HepG2 (cell line): Measurements from ENCODE around the gene CAMK2G. TPM values are rescaled to one million over a fixed set of nuclear protein-coding genes. Genes with fewer than 3 reads are reported as not detected.
"Not testable (repeated sequence)": the region's sequence is repeated elsewhere in the genome, so short reads cannot be mapped to it uniquely, and the experiment has no call there.

ENCODE experiments used
- ATAC-seq: fragments of 200-7000 bp; cut with Tn5 transposase; 3 replicates; pipeline ENCODE4 v1.9.1; 2020; ENCODE audit warnings: mild to moderate bottlenecking, moderate library complexity
- BruUV-seq: library from RNA; stranded (reverse); fragments of 400-500 nt; replicated peaks from 2 replicates; lab custom pipeline; 2021; lab: Mats Ljungman, UMichigan
- CTCF ChIA-PET: fragments of 300-600 bp; formaldehyde crosslinking; extraction: SDS; loops from one replicate; lab custom pipeline; 2021; ENCODE audit warnings: low total read pairs, inconsistent platforms, low intra/inter-chr PET ratio; lab: Yijun Ruan, JAX
- POLR2A ChIA-PET: fragments of 350-600 bp; sonication (Branson Sonifier 250); formaldehyde crosslinking; loops from one replicate; lab custom pipeline; 2020; ENCODE audit warnings: antibody characterized with exemption, inconsistent platforms; lab: Yijun Ruan, JAX
- DNase-seq: peaks from one replicate; pipeline ENCODE4 v3.0.0-alpha.2; 2015; ENCODE audit warnings: low spot score
- FAIRE-seq: peaks from 3 replicates; lab custom pipeline; 2011; peaks lifted over from hg19 to GRCh38; lab: Jason Lieb, UNC
- H2AFZ ChIP-seq: one replicate; pipeline ENCODE4 v1.6.1; 2011; ENCODE audit warnings: low read length, inconsistent platforms
- H3K27ac ChIP-seq: fragments of 300-600 bp; 3 replicates; pipeline ENCODE4 v1.8.0; 2011; ENCODE audit warnings: mixed run types, mild to moderate bottlenecking, mixed read lengths, low read length, inconsistent platforms; ENCODE audit not compliant: insufficient read depth; ENCODE audit errors: extremely low read length
- H3K27me3 ChIP-seq, 2 experiments: fragments of 200-600 bp in 1 of 2; 2 replicates in 1 of 2; 3 replicates in 1 of 2; pipeline versions ENCODE4 v1.6.0 to v1.8.0; 2011; ENCODE audit warnings: low read length in 2 of 2, mild to moderate bottlenecking in 2 of 2, moderate library complexity in 2 of 2, inconsistent platforms in 1 of 2; ENCODE audit not compliant: insufficient read depth in 2 of 2, control insufficient read depth in 1 of 2
- H3K36me3 ChIP-seq, 2 experiments: fragments of 200-600 bp in 1 of 2; replicated peaks in 1 of 2; 2 replicates in 1 of 2; 3 replicates in 1 of 2; pipeline versions ENCODE4 v1.5.1 to v1.8.0; 2011; ENCODE audit warnings: low read length in 2 of 2, inconsistent platforms in 1 of 2; ENCODE audit not compliant: insufficient read depth in 2 of 2, control insufficient read depth in 1 of 2
- H3K4me1 ChIP-seq: 2 replicates; pipeline ENCODE4 v1.5.1; 2012; ENCODE audit warnings: low read length, inconsistent platforms; ENCODE audit not compliant: insufficient read depth
- H3K4me2 ChIP-seq: 2 replicates; pipeline ENCODE4 v1.6.0; 2011; ENCODE audit warnings: low read depth, low read length, inconsistent platforms
- H3K4me3 ChIP-seq, 3 experiments: fragments of 200-600 bp in 1 of 3; sonication (generic), shearing (Covaris generic) in 1 of 3; replicated peaks in 1 of 3; 2 replicates each; pipeline ENCODE4 v1.5.1; 2011 to 2016; ENCODE audit warnings: low read length in 3 of 3, inconsistent platforms in 2 of 3, low read depth in 2 of 3, mild to moderate bottlenecking in 2 of 3, control low read depth in 1 of 3, mixed read lengths in 1 of 3; ENCODE audit not compliant: insufficient read depth in 1 of 3
- H3K79me2 ChIP-seq: one replicate; pipeline ENCODE4 v1.6.1; 2011; ENCODE audit warnings: low read length, inconsistent platforms; ENCODE audit not compliant: insufficient read depth
- H3K9ac ChIP-seq: 2 replicates; pipeline ENCODE4 v1.6.0; 2011; ENCODE audit warnings: mild to moderate bottlenecking, low read depth, low read length, inconsistent platforms; ENCODE audit not compliant: insufficient read depth
- H3K9me3 ChIP-seq: 2 replicates; pipeline ENCODE4 v1.5.1; 2012; ENCODE audit warnings: mild to moderate bottlenecking, low read length
- H4K20me1 ChIP-seq: 2 replicates; pipeline ENCODE4 v1.6.0; 2011; ENCODE audit warnings: inconsistent platforms, mild to moderate bottlenecking, low read length, moderate library complexity; ENCODE audit not compliant: insufficient read depth
- ELF3 ChIP-seq: IDR thresholded peaks from 2 replicates; pipeline ENCODE4 v1.6.1; 2016; ENCODE audit warnings: missing genetic modification reagents, missing compliant biosample characterization
- ELF4 ChIP-seq: sonication (generic); formaldehyde crosslinking; IDR thresholded peaks from 2 replicates; pipeline ENCODE4 v1.5.0; 2020; ENCODE audit warnings: missing genetic modification reagents, mild to moderate bottlenecking, moderate library complexity, borderline replicate concordance
- ESRRA ChIP-seq: sonication (generic); formaldehyde crosslinking; IDR thresholded peaks from 2 replicates; pipeline ENCODE4 v1.5.1; 2020; ENCODE audit warnings: mild to moderate bottlenecking, low read depth, missing genetic modification reagents
- FOXA1 ChIP-seq, 2 experiments: fragments of 450-650 bp in 1 of 2; sonication (generic) in 1 of 2; formaldehyde crosslinking in 1 of 2; IDR thresholded peaks; 2 replicates each; pipeline versions ENCODE4 v1.4.0 to v1.6.1; 2016 to 2020; ENCODE audit warnings: missing genetic modification reagents in 1 of 2
- HDAC6 ChIP-seq: fragments of 200-600 bp; sonication (generic); IDR thresholded peaks from 2 replicates; pipeline ENCODE4 v1.7.0; 2017; ENCODE audit warnings: mild to moderate bottlenecking, antibody characterized with exemption, low read length, low read depth
- SNAPC2 ChIP-seq: sonication (generic); formaldehyde crosslinking; IDR thresholded peaks from 2 replicates; pipeline ENCODE4 v1.8.1; 2022; ENCODE audit warnings: mild to moderate bottlenecking, missing genetic modification reagents
- WGBS: methylation state at CpG from one replicate; pipeline ENCODE4 v1.1.6; 2017; ENCODE audit warnings: low lambda C conversion rate; 5-methylcytosine and 5-hydroxymethylcytosine counted together
- in situ Hi-C: cut with HindIII; loops from 2 replicates; pipeline ENCODE4 v1.10.0; 2017; ENCODE audit warnings: low pct_unique_long_range_greater_than_20kb; ENCODE audit not compliant: extremely low pct_ligation_motif_present
- intact Hi-C: fragments of 100-400 bp; cut with micrococcal nuclease; formaldehyde crosslinking; loops from one replicate; pipeline ENCODE4 v1.10.0; 2022; ENCODE audit not compliant: unreplicated experiment
- polyA plus RNA-seq, 8 experiments: library from polyadenylated mRNA; depleted of rRNA in 3 of 8; stranded (reverse) in 7 of 8; unstranded in 1 of 8; fragments of >200 nt; fragmentation: Illumina TruSeq in 4 of 8; extraction: Trizol in 4 of 8; gene quantifications; 2 replicates each; pipeline versions ENCODE4 v1.2.1 to v1.2.3, GENCODE V29; 2011 to 2016; ENCODE audit warnings: low read depth in 4 of 8, missing spikeins in 1 of 8, mixed read lengths in 1 of 8; ENCODE audit not compliant: insufficient read depth in 1 of 8
- total RNA-seq, 5 experiments: library from RNA; depleted of rRNA; stranded (reverse); fragments of >200 nt; fragmentation: Illumina TruSeq; extraction: Trizol; gene quantifications; 2 replicates each; pipeline ENCODE4 v1.2.3, GENCODE V29; 2016; ENCODE audit warnings: low read depth in 1 of 5
- TF ChIP-seq, protein P1 (sequence below): sonication (generic); formaldehyde crosslinking; IDR thresholded peaks from 2 replicates; pipeline ENCODE4 v1.4.0; 2020; ENCODE audit warnings: mild to moderate bottlenecking, missing genetic modification reagents, borderline replicate concordance
- TF ChIP-seq, protein P2 (sequence below): IDR thresholded peaks from 2 replicates; pipeline ENCODE4 v1.6.1; 2016; ENCODE audit warnings: low read depth

Gene CAMK2G
- total and polyA plus RNA-seq, 2 of the 13 experiments (the other 11 are each of a cell fraction or from before 2014, with no cell fraction given): 15.9 to 18.8 TPM

DNA sequence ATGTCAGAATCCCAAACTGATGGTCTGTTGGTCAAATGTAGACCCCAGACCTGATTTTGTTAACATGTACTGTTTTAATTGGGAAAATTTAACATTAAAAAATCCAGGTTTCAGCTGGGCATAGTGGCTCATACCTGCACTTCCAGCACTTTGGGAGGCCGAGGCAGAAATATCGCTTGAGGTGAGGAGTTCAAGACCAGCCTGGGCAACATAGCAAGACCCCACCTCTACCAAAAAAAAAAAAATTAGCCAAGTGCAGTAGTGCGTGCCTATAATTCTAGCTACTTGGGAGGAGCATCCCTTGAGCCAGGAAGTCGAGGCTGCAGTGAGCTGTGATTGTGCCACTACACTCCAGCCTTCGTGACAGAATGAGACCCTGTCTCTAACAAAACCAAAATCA, 15.9 kb upstream of the CAMK2G start:
- ATAC-seq (no peak), FAIRE-seq (no peak), DNase-seq (no peak)
- no peak overlapping the region for H3K4me3 ChIP-seq
- H3K9ac ChIP-seq: no peak overlapping the region
- in situ Hi-C loops (no loop called here), intact Hi-C loops (no loop called here)
- peaks cover 34% of the 10 kb centered on the region for H3K4me1 ChIP-seq
- no peak overlapping the region for H2AFZ ChIP-seq
- H4K20me1 ChIP-seq: no peaks in the 10 kb centered on the region
- TF ChIP-seq, protein P1, sequence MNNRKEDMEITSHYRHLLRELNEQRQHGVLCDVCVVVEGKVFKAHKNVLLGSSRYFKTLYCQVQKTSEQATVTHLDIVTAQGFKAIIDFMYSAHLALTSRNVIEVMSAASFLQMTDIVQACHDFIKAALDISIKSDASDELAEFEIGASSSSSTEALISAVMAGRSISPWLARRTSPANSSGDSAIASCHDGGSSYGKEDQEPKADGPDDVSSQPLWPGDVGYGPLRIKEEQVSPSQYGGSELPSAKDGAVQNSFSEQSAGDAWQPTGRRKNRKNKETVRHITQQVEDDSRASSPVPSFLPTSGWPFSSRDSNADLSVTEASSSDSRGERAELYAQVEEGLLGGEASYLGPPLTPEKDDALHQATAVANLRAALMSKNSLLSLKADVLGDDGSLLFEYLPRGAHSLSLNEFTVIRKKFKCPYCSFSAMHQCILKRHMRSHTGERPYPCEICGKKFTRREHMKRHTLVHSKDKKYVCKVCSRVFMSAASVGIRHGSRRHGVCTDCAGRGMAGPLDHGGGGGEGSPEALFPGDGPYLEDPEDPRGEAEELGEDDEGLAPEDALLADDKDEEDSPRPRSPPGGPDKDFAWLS: no peak
- TF ChIP-seq ELF4 (no peak), HDAC6 (no peak), SNAPC2 (CRISPR knock-in tag) (no peak), ELF3 (no peak), ESRRA (CRISPR knock-in tag) (no peak), FOXA1 (IDR thresholded peaks at IDR 0.05) (no peak), FOXA1 (CRISPR knock-in tag; IDR thresholded peaks at IDR 0.05) (no peak)
- TF ChIP-seq, protein P2, sequence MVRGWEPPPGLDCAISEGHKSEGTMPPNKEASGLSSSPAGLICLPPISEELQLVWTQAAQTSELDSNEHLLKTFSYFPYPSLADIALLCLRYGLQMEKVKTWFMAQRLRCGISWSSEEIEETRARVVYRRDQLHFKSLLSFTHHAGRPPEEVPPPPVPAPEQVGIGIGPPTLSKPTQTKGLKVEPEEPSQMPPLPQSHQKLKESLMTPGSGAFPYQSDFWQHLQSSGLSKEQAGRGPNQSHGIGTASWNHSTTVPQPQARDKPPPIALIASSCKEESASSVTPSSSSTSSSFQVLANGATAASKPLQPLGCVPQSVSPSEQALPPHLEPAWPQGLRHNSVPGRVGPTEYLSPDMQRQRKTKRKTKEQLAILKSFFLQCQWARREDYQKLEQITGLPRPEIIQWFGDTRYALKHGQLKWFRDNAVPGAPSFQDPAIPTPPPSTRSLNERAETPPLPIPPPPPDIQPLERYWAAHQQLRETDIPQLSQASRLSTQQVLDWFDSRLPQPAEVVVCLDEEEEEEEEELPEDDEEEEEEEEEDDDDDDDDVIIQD (CRISPR knock-in tag): no peak
- POLR2A ChIA-PET: no interaction called here
- H3K9me3 ChIP-seq: no peaks in the 10 kb centered on the region
- no peaks in the 10 kb centered on the region for H3K79me2 ChIP-seq
- H3K27ac ChIP-seq: no peak overlapping the region
- CTCF ChIA-PET: no interaction called here
- H3K36me3 ChIP-seq: no peaks in the 10 kb centered on the region
- no TSS peak for BruUV-seq
- WGBS: 67% methylated on average over 5 of the region's 5 CpGs
- peaks cover 4 to 14% of the 10 kb centered on the region in 2 experiments; a peak in 4 of 5 replicates for H3K27me3 ChIP-seq
- no peak overlapping the region for H3K4me2 ChIP-seq

DNA sequence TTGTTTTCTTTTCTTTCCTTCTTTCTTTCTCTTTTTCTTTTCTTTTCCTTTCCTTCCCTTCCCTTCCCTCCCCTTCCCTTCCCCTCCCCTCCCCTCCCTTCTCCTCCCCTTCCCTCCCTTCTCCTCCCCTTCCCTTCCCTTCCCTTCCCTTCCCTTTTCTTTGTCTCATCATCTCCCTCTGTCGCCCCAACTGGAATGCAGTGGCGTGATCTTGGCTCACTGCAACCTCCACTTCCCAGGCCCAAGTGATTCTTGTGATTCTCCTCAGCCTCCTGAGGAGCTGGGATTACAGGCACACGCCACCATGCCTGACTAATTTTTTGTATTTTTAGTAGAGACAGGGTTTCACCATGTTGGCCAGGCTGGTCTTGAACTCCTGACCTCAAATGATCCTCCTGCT, 15.1 kb upstream of the CAMK2G start:
- H3K79me2 ChIP-seq, POLR2A ChIA-PET, H3K4me3 ChIP-seq, H4K20me1 ChIP-seq, CTCF ChIA-PET, H2AFZ ChIP-seq, H3K4me2 ChIP-seq, H3K36me3 ChIP-seq, H3K9me3 ChIP-seq, H3K27ac ChIP-seq, BruUV-seq, ATAC-seq, intact Hi-C loops, H3K9ac ChIP-seq, FAIRE-seq, DNase-seq: not testable (repeated sequence)
- H3K27me3 ChIP-seq: peaks cover 4 to 14% of the 10 kb centered on the region in 2 experiments; a peak in 4 of 5 replicates
- in situ Hi-C loops: loop anchor here (5.0 kb wide), 2 partner anchors 48 to 193 kb away; no protein-coding TSS in a partner anchor
- 79% methylated on average over 3 of the region's 3 CpGs for WGBS
- H3K4me1 ChIP-seq: peaks cover 28% of the 10 kb centered on the region
